B cell (primary cell): Measurements from ENCODE around the gene GRID2. TPM values are rescaled to one million over a fixed set of nuclear protein-coding genes. Genes with fewer than 3 reads are reported as not detected.

Source experiments
- ATAC-seq: fragments of 200-7000 bp; cut with Tn5 transposase; one replicate; pipeline ENCODE4 v1.10.0; 2021; ENCODE audit warnings: low read depth, mild to moderate bottlenecking, moderate number of reproducible peaks, moderate library complexity
- CTCF ChIA-PET: fragments of 350-600 bp; sonication (Branson Sonifier 250); formaldehyde crosslinking; loops from one replicate; lab custom pipeline; 2021; ENCODE audit warnings: antibody characterized with exemption, inconsistent platforms; lab: Charles Lee
- POLR2A ChIA-PET: fragments of 350-600 bp; sonication (Branson Sonifier 250); formaldehyde crosslinking; loops from one replicate; lab custom pipeline; 2021; ENCODE audit warnings: antibody characterized with exemption; lab: Charles Lee
- DNase-seq: peaks from one replicate; pipeline ENCODE4 v3.0.0; 2013
- H2AFZ ChIP-seq: 2 replicates; pipeline ENCODE4 v1.6.1; 2012; ENCODE audit warnings: mild to moderate bottlenecking, low read depth, low read length; ENCODE audit not compliant: insufficient read depth, poor library complexity, severe bottlenecking
- H3K27ac ChIP-seq, 2 donors: 1 replicate in 1 of 2; 2 replicates in 1 of 2; pipeline ENCODE4 v1.5.1; 2012 to 2013; ENCODE audit warnings: low read length in 2 of 2, mild to moderate bottlenecking in 2 of 2, moderate library complexity in 1 of 2
- H3K27me3 ChIP-seq, 4 experiments: fragments of 200-600 bp in 1 of 4; sonication (generic) in 1 of 4; replicated peaks in 1 of 4; 1 replicate in 2 of 4; 2 replicates in 2 of 4; pipeline versions ENCODE4 v1.6.1 to v1.7.0; 2013 to 2016; ENCODE audit warnings: low read length in 3 of 4, mild to moderate bottlenecking in 2 of 4, mixed read lengths in 1 of 4, moderate library complexity in 1 of 4; ENCODE audit not compliant: insufficient read depth in 4 of 4, control insufficient read depth in 3 of 4; ENCODE audit errors: control extremely low read depth in 1 of 4
- H3K36me3 ChIP-seq, 2 experiments: replicated peaks in 1 of 2; 1 replicate in 1 of 2; 2 replicates in 1 of 2; pipeline versions ENCODE4 v1.6.1 to v1.7.1; 2013; ENCODE audit warnings: low read length in 1 of 2; ENCODE audit not compliant: insufficient read depth in 2 of 2, control insufficient read depth in 1 of 2; ENCODE audit errors: control extremely low read depth in 1 of 2, extremely low read depth in 1 of 2
- H3K4me1 ChIP-seq, 2 donors: fragments of 200-600 bp in 1 of 2; sonication (generic) in 1 of 2; 1 replicate in 1 of 2; 2 replicates in 1 of 2; pipeline versions ENCODE4 v1.5.1 to v1.6.1; 2013 to 2017; ENCODE audit warnings: low read length in 2 of 2; ENCODE audit not compliant: control insufficient read depth in 2 of 2, insufficient read depth in 2 of 2
- H3K4me2 ChIP-seq: replicated peaks from 2 replicates; pipeline ENCODE3; 2012; ENCODE audit warnings: mild to moderate bottlenecking, low read depth, low read length; ENCODE audit not compliant: poor library complexity, severe bottlenecking
- H3K4me3 ChIP-seq, 5 experiments: fragments of 200-600 bp in 1 of 5; sonication (generic) in 1 of 5; 1 replicate in 3 of 5; 2 replicates in 2 of 5; pipeline versions ENCODE4 v1.5.1 to v1.7.0; 2011 to 2016; ENCODE audit warnings: low read length in 4 of 5, mild to moderate bottlenecking in 4 of 5, low read depth in 2 of 5, control low read depth in 1 of 5, moderate library complexity in 1 of 5; ENCODE audit not compliant: insufficient read depth in 1 of 5; ENCODE audit errors: control extremely low read depth in 1 of 5, extremely low read depth in 1 of 5
- H3K79me2 ChIP-seq: fragments of 200-600 bp; sonication (generic); one replicate; pipeline ENCODE4 v1.6.0; 2016; ENCODE audit warnings: low read length; ENCODE audit not compliant: control insufficient read depth, insufficient read depth
- H3K9ac ChIP-seq: fragments of 200-600 bp; sonication (generic); 2 replicates; pipeline ENCODE4 v1.6.1; 2017; ENCODE audit warnings: mild to moderate bottlenecking, low read length, moderate library complexity
- H3K9me3 ChIP-seq, 3 donors: one replicate each; pipeline versions ENCODE4 v1.6.1 to v1.7.1; 2013; ENCODE audit warnings: low read length in 2 of 3; ENCODE audit not compliant: control insufficient read depth in 2 of 3, insufficient read depth in 1 of 3; ENCODE audit errors: control extremely low read depth in 1 of 3
- H4K20me1 ChIP-seq: 2 replicates; pipeline ENCODE4 v1.6.0; 2012; ENCODE audit warnings: mild to moderate bottlenecking, low read length; ENCODE audit not compliant: insufficient read depth, control insufficient read depth, poor library complexity, severe bottlenecking
- H3K27ac Mint-ChIP-seq: one replicate; pipeline ENCODE4 v1.8.0; 2021; ENCODE audit warnings: mixed read lengths
- H3K27me3 Mint-ChIP-seq: one replicate; pipeline ENCODE4 v1.8.0; 2021; ENCODE audit warnings: mixed read lengths
- H3K4me1 Mint-ChIP-seq: one replicate; pipeline ENCODE4 v1.8.0; 2021; ENCODE audit warnings: mixed read lengths
- H3K4me3 Mint-ChIP-seq: one replicate; pipeline ENCODE4 v1.8.0; 2021; ENCODE audit warnings: mixed read lengths
- H3K9me3 Mint-ChIP-seq: one replicate; pipeline ENCODE4 v1.8.0; 2022; ENCODE audit warnings: mixed read lengths; ENCODE audit not compliant: insufficient read depth
- EZH2 ChIP-seq: IDR thresholded peaks from 2 replicates; pipeline ENCODE4 v1.6.1; 2012; ENCODE audit warnings: borderline replicate concordance, low read depth, mild to moderate bottlenecking, moderate library complexity, low read length; ENCODE audit not compliant: insufficient read depth, poor library complexity, severe bottlenecking
- WGBS: methylation state at CpG from one replicate; pipeline ENCODE4 v1.1.5; 2013; ENCODE audit warnings: missing lambda C conversion rate; ENCODE audit not compliant: insufficient coverage; 5-methylcytosine and 5-hydroxymethylcytosine counted together
- intact Hi-C: fragments of 100-400 bp; cut with micrococcal nuclease; formaldehyde crosslinking; loops from one replicate; pipeline ENCODE4 v1.10.0; 2022
- polyA plus RNA-seq: library from polyadenylated mRNA; depleted of rRNA; stranded (reverse); fragments of >200 nt; gene quantifications from 2 replicates; pipeline ENCODE4 v1.2.3, GENCODE V29; 2012
- total RNA-seq, 2 donors: library from RNA; stranded (reverse); fragments of 120-200 nt in 1 of 2; gene quantifications; 1 replicate in 1 of 2; 2 replicates in 1 of 2; pipeline versions ENCODE4 v1.2.3 to v1.2.4, GENCODE V29; 2013 to 2022
- TF ChIP-seq, protein P1 (sequence below): fragments of 200-600 bp; IDR thresholded peaks from one replicate; pipeline ENCODE4 v1.8.0; 2022; ENCODE audit warnings: antibody characterized with exemption, mild to moderate bottlenecking

The GRID2 gene
- total and polyA plus RNA-seq, 2 donors (not counting 1 experiment from before 2014, with no cell fraction given): not detected

DNA sequence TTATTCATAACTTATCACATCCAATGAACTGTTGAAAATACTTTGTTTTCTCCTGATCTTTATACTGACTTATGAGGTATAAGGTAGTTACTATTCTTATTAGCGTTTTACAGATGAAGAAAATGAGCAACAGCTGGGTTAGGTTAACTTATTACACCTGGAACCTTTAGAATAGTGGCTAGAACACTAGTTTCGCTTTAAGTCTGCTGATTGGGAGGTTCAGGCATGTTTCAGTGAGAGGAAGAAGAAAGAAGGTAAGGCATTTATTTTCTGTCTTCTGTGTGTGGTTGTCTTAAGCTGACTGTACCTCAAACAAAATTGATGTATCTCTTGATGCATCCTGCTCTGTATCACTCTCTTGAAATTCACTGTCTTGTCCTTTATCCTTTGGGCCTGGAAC, 302.5 kb downstream of the GRID2 start:
- Mint-ChIP-seq H3K27me3 (no peaks in the 10 kb centered on the region), H3K4me3 (no peak overlapping the region), H3K27ac (no peak overlapping the region), H3K4me1 (no peaks in the 10 kb centered on the region), H3K9me3 (peaks cover 2% of the 10 kb centered on the region)
- ChIA-PET POLR2A (no interaction called here), CTCF (no interaction called here)
- Histone ChIP-seq H2AFZ (no peak overlapping the region), H3K4me1 (no peaks in the 10 kb centered on the region), H3K4me2 (no peak overlapping the region), H3K27ac (no peak overlapping the region), H3K36me3 (no peaks in the 10 kb centered on the region), H3K9me3 (no peaks in the 10 kb centered on the region), H3K79me2 (no peaks in the 10 kb centered on the region), H3K4me3 (no peak overlapping the region), H4K20me1 (no peaks in the 10 kb centered on the region), H3K9ac (no peak overlapping the region), H3K27me3 (no peaks in the 10 kb centered on the region)
- ATAC-seq (no peak), DNase-seq (no peak)
- intact Hi-C loops: no loop called here
- WGBS: 100% methylated on average over 1 of the region's 2 CpGs
- TF ChIP-seq, protein P1, sequence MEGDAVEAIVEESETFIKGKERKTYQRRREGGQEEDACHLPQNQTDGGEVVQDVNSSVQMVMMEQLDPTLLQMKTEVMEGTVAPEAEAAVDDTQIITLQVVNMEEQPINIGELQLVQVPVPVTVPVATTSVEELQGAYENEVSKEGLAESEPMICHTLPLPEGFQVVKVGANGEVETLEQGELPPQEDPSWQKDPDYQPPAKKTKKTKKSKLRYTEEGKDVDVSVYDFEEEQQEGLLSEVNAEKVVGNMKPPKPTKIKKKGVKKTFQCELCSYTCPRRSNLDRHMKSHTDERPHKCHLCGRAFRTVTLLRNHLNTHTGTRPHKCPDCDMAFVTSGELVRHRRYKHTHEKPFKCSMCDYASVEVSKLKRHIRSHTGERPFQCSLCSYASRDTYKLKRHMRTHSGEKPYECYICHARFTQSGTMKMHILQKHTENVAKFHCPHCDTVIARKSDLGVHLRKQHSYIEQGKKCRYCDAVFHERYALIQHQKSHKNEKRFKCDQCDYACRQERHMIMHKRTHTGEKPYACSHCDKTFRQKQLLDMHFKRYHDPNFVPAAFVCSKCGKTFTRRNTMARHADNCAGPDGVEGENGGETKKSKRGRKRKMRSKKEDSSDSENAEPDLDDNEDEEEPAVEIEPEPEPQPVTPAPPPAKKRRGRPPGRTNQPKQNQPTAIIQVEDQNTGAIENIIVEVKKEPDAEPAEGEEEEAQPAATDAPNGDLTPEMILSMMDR: no peak
- TF ChIP-seq EZH2: no peak

DNA sequence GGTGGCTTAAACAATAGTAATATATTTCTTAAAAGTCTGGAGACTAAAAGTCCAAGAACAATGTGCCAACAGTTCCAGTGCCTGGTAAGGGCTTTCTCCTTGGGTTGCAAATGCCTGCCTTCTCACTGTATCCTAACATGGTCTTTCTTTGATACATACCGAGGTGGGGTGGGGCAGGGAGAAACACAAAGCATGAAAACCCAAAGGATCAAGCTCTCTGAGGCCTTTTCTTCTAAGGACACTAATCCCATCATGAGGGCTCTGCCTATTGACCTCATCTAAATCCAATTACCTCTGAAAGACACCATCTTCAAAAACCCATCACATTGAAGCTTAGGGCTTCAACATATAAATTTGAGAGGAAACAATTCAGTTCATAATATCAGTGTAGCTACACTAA, 311.3 kb downstream of the GRID2 start:
- no peaks in the 10 kb centered on the region for H3K79me2 ChIP-seq
- WGBS: 60% methylated on average over 1 of the region's 1 CpG
- POLR2A ChIA-PET: no interaction called here
- ATAC-seq: no peak
- H3K4me3 Mint-ChIP-seq: no peak overlapping the region
- no peaks in the 10 kb centered on the region for H3K9me3 Mint-ChIP-seq
- H3K9me3 ChIP-seq: no peaks in the 10 kb centered on the region
- H2AFZ ChIP-seq: no peak overlapping the region
- no peaks in the 10 kb centered on the region for H3K27me3 ChIP-seq
- H3K4me2 ChIP-seq: no peak overlapping the region
- H3K27ac ChIP-seq: no peak overlapping the region
- intact Hi-C loops: no loop called here
- CTCF ChIA-PET: no interaction called here
- DNase-seq: no peak
- no peak overlapping the region for H3K27ac Mint-ChIP-seq
- H3K4me3 ChIP-seq: no peak overlapping the region
- H3K36me3 ChIP-seq: no peaks in the 10 kb centered on the region
- H3K4me1 Mint-ChIP-seq: no peaks in the 10 kb centered on the region
- no peaks in the 10 kb centered on the region for H4K20me1 ChIP-seq
- no peak overlapping the region for H3K9ac ChIP-seq
- H3K27me3 Mint-ChIP-seq: no peaks in the 10 kb centered on the region
- no peak for TF ChIP-seq EZH2
- TF ChIP-seq, protein P1: no peak
- no peaks in the 10 kb centered on the region for H3K4me1 ChIP-seq
